Endometrium (tissue), 2 donors: ENCODE data around the gene CLCN3.
"Not testable (repeated sequence)": the region's sequence is repeated elsewhere in the genome, so short reads cannot be mapped to it uniquely, and the experiment has no call there.

Experiments used
- FAIRE-seq: peaks from 2 replicates; lab custom pipeline; 2012; peaks lifted over from hg19 to GRCh38; lab: Jason Lieb, UNC
- donor health status: control.
- donor health status: control.

Gene CLCN3

GRCh38 chr4:169618286-169618685, 2.1 kb upstream of the CLCN3 start:
- no peak for FAIRE-seq

- FAIRE-seq: no peak
These were observed 1.4 kb upstream of the CLCN3 start for GRCh38 chr4:169618986-169619385.

- FAIRE-seq: no peak
These were observed 840 bp upstream of the CLCN3 start for GRCh38 chr4:169619518-169619957.

DNA sequence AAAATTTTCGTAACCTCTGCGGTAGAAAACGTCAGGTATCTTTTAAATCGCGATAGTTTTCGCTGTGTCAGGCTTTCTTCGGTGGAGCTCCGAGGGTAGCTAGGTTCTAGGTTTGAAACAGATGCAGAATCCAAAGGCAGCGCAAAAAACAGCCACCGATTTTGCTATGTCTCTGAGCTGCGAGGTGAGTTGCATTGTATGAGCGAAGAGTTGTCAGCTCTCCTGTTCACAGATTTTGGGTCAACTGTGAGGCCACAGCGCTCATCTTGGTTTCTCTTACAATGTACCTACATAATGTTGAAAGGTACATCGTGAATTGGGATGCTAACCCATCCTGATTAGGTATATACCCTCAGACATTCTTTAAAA, 486 bp downstream of the CLCN3 start:
- FAIRE-seq: no peak

- FAIRE-seq: no peak
These were observed 1.5 kb downstream of the CLCN3 start for GRCh38 chr4:169621731-169622492.

- no peak for FAIRE-seq
These were observed 2.2 kb downstream of the CLCN3 start for GRCh38 chr4:169622566-169622965.

- not testable (repeated sequence) for FAIRE-seq
These were observed 3.6 kb downstream of the CLCN3 start for GRCh38 chr4:169624012-169624411.

DNA sequence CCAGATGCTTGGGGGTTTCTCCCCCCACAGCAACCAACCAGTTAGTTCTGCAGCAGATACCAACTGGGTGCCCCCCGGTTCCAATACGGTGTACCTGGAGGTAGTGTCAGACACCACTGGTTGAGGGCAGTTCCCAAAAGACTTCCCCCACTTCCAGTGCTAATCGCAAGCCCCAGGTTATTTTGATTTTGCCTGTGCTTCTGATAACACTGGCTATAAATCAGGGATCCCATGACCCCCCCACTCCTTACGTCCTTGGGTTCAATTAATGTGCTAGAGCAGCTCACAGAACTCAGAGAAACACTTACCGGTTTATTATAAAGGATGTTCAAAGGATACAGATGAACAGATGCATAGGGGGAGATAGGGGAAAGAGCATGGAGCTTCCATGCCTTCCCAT, 5.5 kb downstream of the CLCN3 start:
- no peak for FAIRE-seq

DNA sequence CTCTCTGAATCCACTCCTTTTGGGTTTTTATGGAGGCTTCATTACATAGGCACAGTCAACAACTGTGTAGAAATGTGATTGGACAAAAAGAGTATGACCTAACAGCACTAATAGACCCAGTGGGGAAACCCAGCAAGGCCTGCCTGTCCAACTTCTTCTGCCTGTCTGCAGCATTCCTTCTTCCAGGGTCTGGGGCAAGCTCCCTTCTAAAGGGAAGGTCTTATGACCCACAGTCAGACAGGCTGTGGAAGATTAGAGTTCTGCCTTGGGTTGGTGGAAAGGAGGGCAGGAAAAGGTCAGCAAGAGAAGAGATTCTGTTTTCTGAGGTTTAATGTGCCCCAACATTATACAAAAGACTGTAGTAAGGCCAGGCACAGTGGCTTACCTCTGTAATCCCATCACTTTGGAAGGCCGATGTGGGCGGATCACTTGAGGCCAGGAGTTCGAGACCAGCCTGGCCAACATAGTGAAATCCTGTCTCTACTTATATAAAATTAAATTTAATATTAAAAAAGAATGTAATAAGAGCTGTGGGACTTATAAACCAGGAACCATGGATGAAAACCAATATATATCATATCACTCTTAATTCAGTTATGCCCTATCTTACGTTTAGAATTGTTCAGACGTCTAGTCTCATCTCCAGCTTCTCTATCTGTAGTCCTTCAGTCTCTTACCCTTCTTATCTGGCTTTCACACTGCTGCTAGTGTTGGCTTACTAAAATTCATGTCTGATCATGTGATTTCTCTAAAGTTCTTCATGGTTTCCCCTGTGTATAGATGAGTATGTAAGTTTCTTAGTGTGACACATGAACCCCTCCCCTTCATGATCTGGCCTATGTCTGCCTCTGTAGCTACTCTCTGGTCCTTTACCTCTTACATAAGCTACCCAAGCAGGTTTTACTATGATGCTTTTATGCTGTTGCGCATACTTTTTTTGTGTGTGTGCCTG, 6.2 kb downstream of the CLCN3 start:
- no peak for FAIRE-seq

- FAIRE-seq: no peak
These were observed 6.9 kb downstream of the CLCN3 start for GRCh38 chr4:169627307-169627706.

DNA sequence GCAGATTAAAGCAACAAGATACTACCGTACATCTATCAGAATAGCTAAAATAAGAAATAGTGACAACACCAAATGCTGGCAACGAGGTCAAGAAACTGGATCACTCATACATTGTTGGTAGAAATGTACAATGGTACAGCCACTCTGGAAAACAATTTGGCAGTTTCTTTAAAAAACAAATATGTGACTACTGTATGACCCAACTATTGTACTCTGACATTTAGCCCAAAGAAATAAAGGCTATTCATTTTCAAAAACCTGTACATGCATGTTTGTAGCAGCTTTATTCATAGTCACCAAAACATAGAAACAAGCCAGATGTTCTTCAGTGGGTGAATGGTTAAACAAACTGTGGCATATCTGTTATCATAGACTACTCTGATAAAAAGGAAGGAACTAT, 8.2 kb downstream of the CLCN3 start:
- FAIRE-seq: no peak

- FAIRE-seq: no peak
These were observed 9.7 kb downstream of the CLCN3 start for GRCh38 chr4:169630069-169630468.

DNA sequence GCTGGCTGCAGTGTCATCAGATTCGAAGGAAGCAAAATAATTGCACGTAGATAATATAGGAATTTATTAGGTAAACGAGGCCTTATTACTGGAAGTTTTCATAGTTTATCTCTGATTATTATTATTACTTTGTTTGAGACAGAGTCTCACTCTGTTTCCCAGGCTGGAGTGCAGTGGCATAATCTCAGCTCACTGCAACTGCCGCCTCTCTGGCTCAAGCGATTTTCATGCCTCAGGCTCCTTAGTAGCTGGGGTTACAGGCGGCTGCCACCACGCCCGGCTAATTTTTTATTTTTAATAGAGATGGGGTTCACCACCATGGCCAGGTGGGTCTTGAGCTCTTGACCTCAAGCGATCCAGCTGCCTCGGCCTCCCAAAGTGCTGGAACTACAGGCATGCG, 12.5 kb downstream of the CLCN3 start:
- FAIRE-seq: no peak

DNA sequence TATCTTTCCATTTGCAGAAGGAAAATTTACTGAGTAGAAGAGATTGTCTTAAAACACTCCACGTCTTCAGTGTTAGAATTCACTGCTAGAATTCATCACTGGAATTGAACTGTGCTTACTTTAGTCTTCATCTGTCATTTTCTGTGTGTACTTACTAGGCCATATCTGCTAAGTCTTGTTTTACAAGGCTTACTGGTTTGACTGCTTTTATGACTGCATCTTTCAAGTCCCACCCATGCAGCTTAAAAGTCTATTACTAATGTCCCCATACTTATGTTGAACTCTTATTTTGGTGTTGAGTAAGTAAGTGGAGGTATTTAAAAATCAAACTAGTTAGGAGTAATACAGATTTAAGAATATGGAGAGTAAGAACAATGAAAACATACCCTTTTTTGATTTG, 14.6 kb downstream of the CLCN3 start:
- no peak for FAIRE-seq

DNA sequence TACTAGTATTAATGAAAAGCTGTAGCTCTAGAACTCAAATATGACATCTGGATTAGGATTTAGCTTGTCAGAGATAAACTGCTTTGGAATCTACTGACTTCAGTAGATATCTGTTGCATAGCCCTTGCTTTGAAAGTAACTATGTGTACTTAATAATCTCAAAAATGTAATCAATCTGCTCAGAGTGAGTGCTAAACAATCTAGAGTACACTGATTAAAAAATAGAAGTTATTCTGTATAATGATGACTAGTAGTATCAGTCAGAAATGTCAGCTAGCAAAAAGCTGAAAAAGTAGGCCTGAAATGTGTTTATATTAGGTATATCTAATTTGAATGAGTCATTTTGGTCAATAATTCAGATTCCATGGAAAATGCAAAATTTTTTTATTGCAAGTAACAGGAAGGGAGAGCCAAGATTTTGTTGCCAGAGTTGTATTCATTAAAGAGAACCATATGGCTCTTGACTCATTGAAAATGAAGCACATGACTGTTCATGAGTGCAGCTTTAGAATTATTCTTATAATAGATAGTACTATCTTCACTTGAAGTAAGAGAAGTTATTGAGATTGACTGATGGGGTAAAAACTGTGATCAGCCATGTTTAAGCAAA, 20.0 kb downstream of the CLCN3 start:
- FAIRE-seq: no peak

GRCh38 chr4:169644802-169645201, 24.4 kb downstream of the CLCN3 start:
- no peak for FAIRE-seq

- no peak for FAIRE-seq
These were observed 25.2 kb downstream of the CLCN3 start for GRCh38 chr4:169645627-169646026.

- no peak for FAIRE-seq
These were observed 29.3 kb downstream of the CLCN3 start for GRCh38 chr4:169649545-169650226.

GRCh38 chr4:169650227-169650936, 30.0 kb downstream of the CLCN3 start:
- no peak for FAIRE-seq

DNA sequence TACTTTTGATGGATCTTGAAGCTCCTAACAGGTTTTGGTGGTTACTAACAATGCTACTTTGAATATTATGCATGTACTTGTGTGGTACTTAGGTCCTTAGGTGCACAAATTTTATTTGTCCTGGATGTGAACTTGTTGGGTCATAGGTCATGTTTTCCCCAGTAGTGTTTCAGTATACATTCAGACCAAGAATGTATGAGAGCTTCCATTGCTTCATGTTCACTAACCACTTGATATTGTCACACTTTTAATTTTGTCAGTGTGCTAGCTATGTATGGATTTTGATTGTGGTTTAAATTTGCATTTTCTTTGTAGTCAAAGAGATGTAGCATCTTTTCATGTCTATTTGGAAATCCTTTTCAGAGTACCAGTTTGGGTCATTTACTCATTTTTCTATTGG, 32.2 kb downstream of the CLCN3 start:
- FAIRE-seq: no peak

- FAIRE-seq: no peak
These were observed 35.0 kb downstream of the CLCN3 start for GRCh38 chr4:169655401-169655800.
